Mesendoderm (in vitro differentiated cells): ENCODE results near the gene HID1.

Source experiments
- DNase-seq: peaks from one replicate; pipeline ENCODE4 v3.0.0; 2013
- H2AK5ac ChIP-seq: 2 replicates; pipeline ENCODE4 v1.6.1; 2013; ENCODE audit warnings: low read length, inconsistent platforms
- H2BK120ac ChIP-seq: 2 replicates; pipeline ENCODE4 v1.6.1; 2013; ENCODE audit warnings: low read depth, mild to moderate bottlenecking, low read length, moderate library complexity, mixed read lengths
- H2BK15ac ChIP-seq: replicated peaks from 2 replicates; pipeline ENCODE4 v1.6.1; 2013; ENCODE audit warnings: low read depth, mild to moderate bottlenecking, moderate library complexity
- H2BK5ac ChIP-seq: 2 replicates; pipeline ENCODE4 v1.6.1; 2013; ENCODE audit warnings: low read length, inconsistent platforms
- H3K18ac ChIP-seq: 2 replicates; pipeline ENCODE4 v1.6.1; 2013; ENCODE audit warnings: mild to moderate bottlenecking, low read length, mixed read lengths
- H3K23ac ChIP-seq: one replicate; pipeline ENCODE4 v1.6.1; 2013; ENCODE audit warnings: low read length
- H3K27ac ChIP-seq: 2 replicates; pipeline ENCODE4 v1.5.1; 2013; ENCODE audit warnings: low read depth, mild to moderate bottlenecking, inconsistent platforms, low read length, moderate library complexity
- H3K27me3 ChIP-seq: 2 replicates; pipeline ENCODE4 v1.6.1; 2013; ENCODE audit warnings: low read length, control low read depth, mild to moderate bottlenecking, inconsistent platforms; ENCODE audit not compliant: insufficient read depth, poor library complexity
- H3K36me3 ChIP-seq: 2 replicates; pipeline ENCODE4 v1.6.1; 2013; ENCODE audit warnings: low read length, inconsistent platforms; ENCODE audit not compliant: control insufficient read depth, insufficient read depth
- H3K4ac ChIP-seq: one replicate; pipeline ENCODE4 v1.6.1; 2013; ENCODE audit warnings: low read depth, mild to moderate bottlenecking, low read length, moderate library complexity
- H3K4me1 ChIP-seq: 2 replicates; pipeline ENCODE4 v1.6.1; 2013; ENCODE audit warnings: low read depth, low read length, inconsistent platforms; ENCODE audit not compliant: control insufficient read depth
- H3K4me2 ChIP-seq: 2 replicates; pipeline ENCODE4 v1.6.1; 2013; ENCODE audit warnings: low read length
- H3K4me3 ChIP-seq: 2 replicates; pipeline ENCODE4 v1.5.1; 2013; ENCODE audit warnings: mild to moderate bottlenecking, low read length
- H3K56ac ChIP-seq: one replicate; pipeline ENCODE4 v1.6.1; 2013; ENCODE audit warnings: low read length
- H3K79me1 ChIP-seq: 2 replicates; pipeline ENCODE4 v1.6.1; 2013; ENCODE audit warnings: low read length, inconsistent platforms
- H3K79me2 ChIP-seq: 2 replicates; pipeline ENCODE4 v1.6.1; 2013; ENCODE audit warnings: mild to moderate bottlenecking, low read length; ENCODE audit not compliant: control insufficient read depth, insufficient read depth
- H3K9ac ChIP-seq: 2 replicates; pipeline ENCODE4 v1.6.1; 2013; ENCODE audit warnings: low read length, inconsistent platforms
- H4K5ac ChIP-seq: one replicate; pipeline ENCODE4 v1.6.1; 2013; ENCODE audit warnings: low read length
- H4K8ac ChIP-seq: one replicate; pipeline ENCODE4 v1.6.1; 2013; ENCODE audit warnings: low read depth, mild to moderate bottlenecking, control low read depth, low read length, moderate library complexity
- WGBS: extraction: QIAGEN DNeasy Blood & Tissue Kit; methylation state at CpG from one replicate; pipeline ENCODE4 v1.1.7; 2013; ENCODE audit warnings: low lambda C conversion rate, missing lambda C conversion rate; ENCODE audit not compliant: insufficient coverage; ENCODE audit errors: extremely low coverage; 5-methylcytosine and 5-hydroxymethylcytosine counted together

The HID1 gene

DNA sequence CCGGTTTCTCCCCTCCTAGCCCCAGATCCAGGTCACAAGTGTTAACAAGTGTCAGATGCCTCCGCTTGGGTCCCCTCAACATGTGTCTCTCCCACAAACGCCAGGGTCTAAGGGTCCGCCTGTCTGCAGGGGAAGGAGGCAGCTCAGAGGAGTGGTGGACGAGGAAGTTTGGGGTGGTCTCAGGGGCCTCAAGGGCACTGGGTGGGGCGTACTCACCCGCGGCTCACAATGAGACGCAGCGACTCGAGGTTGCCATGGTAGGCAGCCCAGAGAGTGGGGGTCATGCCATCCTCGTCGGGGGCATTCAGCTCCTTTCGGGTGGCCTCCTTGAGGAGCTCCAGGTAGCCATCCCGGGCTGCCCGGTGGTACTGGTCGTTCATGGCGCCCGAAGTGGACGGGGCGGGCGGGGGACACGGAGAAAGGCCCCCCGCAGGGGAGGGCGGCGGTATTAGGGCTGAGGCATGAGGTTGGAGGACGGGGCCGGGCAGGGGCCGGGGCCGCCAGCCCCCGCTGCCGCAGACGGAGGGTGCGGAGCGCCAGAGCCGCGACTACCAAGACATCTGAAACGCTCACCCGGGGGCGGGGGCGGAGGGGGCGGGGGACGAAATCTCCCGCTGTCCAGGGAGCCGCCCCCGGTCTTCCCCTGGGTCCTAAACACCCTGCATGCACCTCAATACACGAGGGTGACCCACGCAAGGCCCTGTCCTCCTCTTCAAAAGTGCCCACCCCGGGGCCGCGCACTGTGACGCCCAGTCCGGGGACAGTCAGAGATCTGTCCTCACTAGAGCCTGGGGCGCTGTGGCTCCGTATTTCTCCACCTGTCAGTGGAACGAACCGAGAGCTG, 49.6 kb downstream of the HID1 start, which contains the start of gene USH1G:
Gene USH1G (minus strand): TSS at position 562 of the 844 bp plus-strand sequence. CDS start 182 bp downstream, at position 380.
- no peak within 1 kb of the TSS for H3K27ac ChIP-seq
- peaks cover 32% of the 10 kb centered on the region for H3K27me3 ChIP-seq
- H3K4ac ChIP-seq = no peak within 1 kb of the TSS
- no peak within 1 kb of the TSS for H2AK5ac ChIP-seq
- H3K56ac ChIP-seq = peak within 1 kb of the TSS; percentile 49
- no peaks in the 10 kb centered on the region for H3K36me3 ChIP-seq
- no peaks in the 10 kb centered on the region for H3K4me1 ChIP-seq
- no peak within 1 kb of the TSS for H4K8ac ChIP-seq
- H2BK120ac ChIP-seq = no peak within 1 kb of the TSS
- H3K79me1 ChIP-seq = no peaks in the 10 kb centered on the region
- H2BK5ac ChIP-seq = no peak within 1 kb of the TSS
- no peak within 1 kb of the TSS for H3K18ac ChIP-seq
- H3K23ac ChIP-seq = no peak within 1 kb of the TSS
- H3K4me3 ChIP-seq = no peak within 1 kb of the TSS
- H3K79me2 ChIP-seq = no peaks in the 10 kb centered on the region
- H3K9ac ChIP-seq = peak within 1 kb of the TSS; percentile 29
- WGBS = no CpG with 5 or more reads among the region's 57 CpGs
- no peak within 1 kb of the TSS for H4K5ac ChIP-seq
- DNase-seq = no peak
- peak within 1 kb of the TSS; percentile 61 for H3K4me2 ChIP-seq
- H2BK15ac ChIP-seq = no peak within 1 kb of the TSS

GRCh38 chr17:74922172-74922571, 50.4 kb downstream of the HID1 start:
- Histone ChIP-seq H3K18ac (no peak overlapping the region), H3K23ac (no peak overlapping the region), H3K56ac (no peak overlapping the region), H2BK5ac (no peak overlapping the region), H3K79me1 (no peaks in the 10 kb centered on the region), H3K4ac (no peak overlapping the region), H3K4me3 (no peak overlapping the region), H2BK120ac (no peak overlapping the region), H3K4me1 (no peaks in the 10 kb centered on the region), H3K27me3 (peaks cover 32% of the 10 kb centered on the region), H2AK5ac (no peak overlapping the region), H3K9ac (no peak overlapping the region), H3K4me2 (no peak overlapping the region), H3K79me2 (no peaks in the 10 kb centered on the region), H4K5ac (no peak overlapping the region), H4K8ac (no peak overlapping the region), H3K27ac (no peak overlapping the region), H3K36me3 (no peaks in the 10 kb centered on the region), H2BK15ac (no peak overlapping the region)
- DNase-seq = no peak
- WGBS = no CpG with 5 or more reads among the region's 6 CpGs

- H2BK5ac ChIP-seq = no peak overlapping the region
- H3K36me3 ChIP-seq = no peaks in the 10 kb centered on the region
- H2AK5ac ChIP-seq = no peak overlapping the region
- no peak overlapping the region for H3K4me3 ChIP-seq
- H3K23ac ChIP-seq = no peak overlapping the region
- H4K5ac ChIP-seq = no peak overlapping the region
- H3K79me1 ChIP-seq = no peaks in the 10 kb centered on the region
- H4K8ac ChIP-seq = no peak overlapping the region
- H3K27me3 ChIP-seq = peaks cover 32% of the 10 kb centered on the region
- no peak overlapping the region for H2BK120ac ChIP-seq
- H2BK15ac ChIP-seq = no peak overlapping the region
- H3K4me2 ChIP-seq = no peak overlapping the region
- no peak for DNase-seq
- H3K4ac ChIP-seq = no peak overlapping the region
- H3K27ac ChIP-seq = no peak overlapping the region
- H3K4me1 ChIP-seq = no peaks in the 10 kb centered on the region
- H3K79me2 ChIP-seq = no peaks in the 10 kb centered on the region
- H3K56ac ChIP-seq = no peak overlapping the region
- WGBS = no CpG with 5 or more reads among the region's 2 CpGs
- H3K18ac ChIP-seq = no peak overlapping the region
- no peak overlapping the region for H3K9ac ChIP-seq
Measured at GRCh38 chr17:74921769-74922168, 50.8 kb downstream of the HID1 start.

DNA sequence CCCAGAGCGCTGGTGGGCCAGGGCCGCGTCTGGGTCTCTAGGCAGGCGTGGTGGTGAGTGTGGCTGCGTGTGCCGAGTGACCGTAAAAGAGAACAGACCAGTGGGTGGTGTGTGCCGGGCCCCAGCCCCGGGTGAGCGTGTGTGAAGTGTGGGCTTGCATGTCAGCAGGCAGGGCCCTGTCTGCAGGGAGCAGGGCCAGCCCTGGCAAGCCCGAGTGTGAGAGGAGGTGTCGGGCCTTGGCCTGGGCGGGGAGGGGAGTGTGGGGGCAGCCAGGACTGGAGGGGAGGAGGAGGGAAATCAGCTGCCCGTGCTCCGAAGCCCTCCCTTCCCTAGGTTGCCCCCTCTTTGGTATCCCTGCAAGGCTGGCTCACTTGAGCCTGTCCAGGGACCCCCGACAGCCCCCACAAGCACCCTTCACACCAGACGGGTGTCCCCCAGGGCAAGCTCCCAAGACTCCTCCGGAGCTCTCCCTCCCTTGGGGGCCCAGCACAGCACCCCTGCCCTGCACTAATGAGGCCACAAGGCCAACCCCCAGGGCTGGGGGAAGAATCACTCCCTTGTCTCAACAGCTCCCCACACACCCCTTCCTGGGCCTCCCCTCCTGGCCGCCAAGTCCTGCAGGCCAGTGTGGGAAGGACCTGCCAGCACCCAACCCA, 51.4 kb downstream of the HID1 start:
- Histone ChIP-seq H3K79me1 (no peaks in the 10 kb centered on the region), H3K27ac (no peak overlapping the region), H2BK5ac (no peak overlapping the region), H3K27me3 (peaks cover 30% of the 10 kb centered on the region), H3K4me1 (no peaks in the 10 kb centered on the region), H3K56ac (peak overlapping the region; percentile 25), H4K5ac (no peak overlapping the region), H3K23ac (no peak overlapping the region), H3K9ac (no peak overlapping the region), H3K4ac (no peak overlapping the region), H4K8ac (no peak overlapping the region), H2BK15ac (no peak overlapping the region), H3K79me2 (no peaks in the 10 kb centered on the region), H3K18ac (no peak overlapping the region), H3K4me2 (no peak overlapping the region), H2AK5ac (no peak overlapping the region), H3K36me3 (no peaks in the 10 kb centered on the region), H2BK120ac (no peak overlapping the region), H3K4me3 (no peak overlapping the region)
- WGBS = no CpG with 5 or more reads among the region's 19 CpGs
- no peak for DNase-seq

- H3K23ac ChIP-seq = no peak overlapping the region
- H3K79me1 ChIP-seq = no peaks in the 10 kb centered on the region
- peak overlapping the region; percentile 25 for H3K56ac ChIP-seq
- H2BK120ac ChIP-seq = no peak overlapping the region
- H2BK15ac ChIP-seq = no peak overlapping the region
- peaks cover 25% of the 10 kb centered on the region for H3K27me3 ChIP-seq
- no peak overlapping the region for H2BK5ac ChIP-seq
- H2AK5ac ChIP-seq = no peak overlapping the region
- H3K4me2 ChIP-seq = no peak overlapping the region
- no peak overlapping the region for H3K18ac ChIP-seq
- no peak overlapping the region for H3K4me3 ChIP-seq
- H3K9ac ChIP-seq = no peak overlapping the region
- H3K4me1 ChIP-seq = no peaks in the 10 kb centered on the region
- no peak overlapping the region for H4K5ac ChIP-seq
- WGBS = no CpG with 5 or more reads among the region's 6 CpGs
- no peak overlapping the region for H3K4ac ChIP-seq
- no peak overlapping the region for H4K8ac ChIP-seq
- DNase-seq = no peak
- H3K36me3 ChIP-seq = no peaks in the 10 kb centered on the region
- H3K27ac ChIP-seq = no peak overlapping the region
- no peaks in the 10 kb centered on the region for H3K79me2 ChIP-seq
Measured at GRCh38 chr17:74920642-74921025, 51.9 kb downstream of the HID1 start.
